Measurements from ENCODE around the gene PWP1.

PWP1 gene

GRCh38 chr12:107730618-107731341, 45.2 kb downstream of the PWP1 start:
- in situ Hi-C loops (cut with HindIII; ENCODE audit: low sequenced_read_pairs): no loop called here

- in situ Hi-C loops (cut with HindIII; ENCODE audit: low sequenced_read_pairs): no loop called here
These were observed 45.8 kb downstream of the PWP1 start for GRCh38 chr12:107731366-107731765.

GRCh38 chr12:107732365-107732764, 46.8 kb downstream of the PWP1 start:
- in situ Hi-C loops (cut with HindIII; ENCODE audit: low sequenced_read_pairs): no loop called here

DNA sequence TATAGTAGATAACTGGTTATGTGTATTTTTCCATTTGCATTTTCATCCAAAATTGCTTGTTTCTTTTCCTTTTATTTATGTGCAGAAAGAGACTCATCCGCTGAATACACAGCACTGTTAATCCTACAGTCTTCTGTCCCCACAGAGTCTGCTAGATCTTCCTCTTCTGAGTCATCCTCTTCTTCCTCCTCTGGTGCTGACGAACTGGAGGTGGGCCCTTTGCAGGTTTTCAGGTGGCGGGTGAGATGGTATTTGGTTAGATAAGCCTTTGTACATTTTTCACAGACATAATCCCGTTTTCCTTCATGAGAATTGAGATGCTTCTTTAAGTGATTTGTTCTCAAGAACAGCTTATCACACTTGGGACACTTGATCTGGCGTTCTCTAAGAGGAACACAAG, 48.5 kb downstream of the PWP1 start:
- in situ Hi-C loops (cut with HindIII; ENCODE audit: low sequenced_read_pairs): no loop called here

- in situ Hi-C loops (cut with HindIII; ENCODE audit: low sequenced_read_pairs): no loop called here
These were observed 50.2 kb downstream of the PWP1 start for GRCh38 chr12:107735763-107736162.

GRCh38 chr12:107736914-107737313, 51.3 kb downstream of the PWP1 start:
- in situ Hi-C loops (cut with HindIII; ENCODE audit: low sequenced_read_pairs): no loop called here

GRCh38 chr12:107748472-107748871, 62.9 kb downstream of the PWP1 start:
- in situ Hi-C loops (cut with HindIII; ENCODE audit: low sequenced_read_pairs): loop anchor here (10.0 kb wide), 1 partner anchor 64 kb away; the partner anchor contains the start of gene PWP1

DNA sequence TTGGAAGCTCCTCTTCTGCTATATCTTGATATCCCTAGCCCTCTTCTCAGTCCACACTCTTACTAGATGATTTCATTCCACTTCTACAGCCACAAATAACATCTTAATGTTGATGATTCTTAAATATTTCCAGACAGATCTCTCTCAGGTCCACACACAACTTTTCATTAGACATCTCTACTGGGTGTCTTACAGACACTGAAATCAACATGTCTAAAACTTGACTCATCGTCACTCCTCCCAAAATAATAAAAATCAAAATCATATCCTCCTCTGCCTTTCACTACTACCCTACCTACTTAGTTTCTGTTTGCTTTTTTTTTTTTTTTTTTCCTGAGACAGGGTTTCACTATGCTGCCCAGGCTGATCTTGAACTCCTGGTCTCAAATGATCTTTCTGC, 63.5 kb downstream of the PWP1 start:
- in situ Hi-C loops (cut with HindIII; ENCODE audit: low sequenced_read_pairs): loop anchor here (10.0 kb wide), 1 partner anchor 64 kb away; the partner anchor contains the start of gene PWP1

- in situ Hi-C loops (cut with HindIII; ENCODE audit: low sequenced_read_pairs): no loop called here
These were observed 73.8 kb downstream of the PWP1 start for GRCh38 chr12:107759410-107759809.

GRCh38 chr12:107760207-107760808, 74.7 kb downstream of the PWP1 start:
- in situ Hi-C loops (cut with HindIII; ENCODE audit: low sequenced_read_pairs): no loop called here

DNA sequence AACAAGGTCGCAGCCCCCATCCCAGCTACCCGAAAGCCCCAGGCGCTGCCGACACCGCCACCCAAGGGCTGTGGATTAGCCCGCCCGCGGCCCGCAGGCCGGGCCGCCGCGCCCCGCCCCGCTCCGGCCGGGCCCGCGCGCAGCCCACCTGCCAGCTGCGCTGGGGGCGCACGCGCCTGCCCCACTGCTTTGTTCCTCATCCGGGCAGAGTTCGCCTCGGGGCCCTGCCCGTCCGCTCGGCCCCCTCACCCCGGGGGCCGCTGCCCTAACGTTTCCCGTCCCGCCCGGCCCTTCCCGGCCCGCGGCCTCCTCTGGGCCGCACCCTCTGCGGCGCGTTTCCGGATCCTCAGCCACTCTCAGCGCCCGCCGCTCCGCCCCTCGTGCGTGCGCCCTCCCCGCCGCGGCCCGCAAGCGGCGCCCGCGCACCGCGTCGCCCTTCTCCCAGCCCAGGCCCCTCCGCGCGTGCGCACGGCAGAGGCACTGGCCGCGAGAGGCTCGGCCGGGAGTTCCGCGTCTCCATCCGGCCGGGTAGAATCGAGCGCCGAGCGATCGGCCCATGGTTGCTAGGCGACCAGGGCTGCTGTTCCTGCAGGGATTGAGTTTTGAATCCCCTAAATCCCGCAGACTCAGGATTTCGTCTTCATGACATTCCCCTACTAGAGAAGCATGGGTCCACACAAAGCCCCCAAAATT, 75.4 kb downstream of the PWP1 start, which contains the start of gene PRDM4:
Gene PRDM4, minus strand, starts transcription at position 329 of the 693 bp plus-strand sequence. CDS start 622 bp downstream, outside the sequence.
- in situ Hi-C loops (cut with HindIII; ENCODE audit: low sequenced_read_pairs): no loop called here

- in situ Hi-C loops (cut with HindIII; ENCODE audit: low sequenced_read_pairs): no loop called here
These were observed 75.9 kb downstream of the PWP1 start for GRCh38 chr12:107761502-107761904.
